Measurements from ENCODE around the gene COL5A3. TPM values are rescaled to one million over a fixed set of nuclear protein-coding genes. Genes with fewer than 3 reads are reported as not detected.
"Not testable (repeated sequence)": the region's sequence is repeated elsewhere in the genome, so short reads cannot be mapped to it uniquely, and the experiment has no call there.

Gene COL5A3
- total and polyA plus RNA-seq, 12 donors = 0.61 to 26.2 (median 6.8) TPM

DNA sequence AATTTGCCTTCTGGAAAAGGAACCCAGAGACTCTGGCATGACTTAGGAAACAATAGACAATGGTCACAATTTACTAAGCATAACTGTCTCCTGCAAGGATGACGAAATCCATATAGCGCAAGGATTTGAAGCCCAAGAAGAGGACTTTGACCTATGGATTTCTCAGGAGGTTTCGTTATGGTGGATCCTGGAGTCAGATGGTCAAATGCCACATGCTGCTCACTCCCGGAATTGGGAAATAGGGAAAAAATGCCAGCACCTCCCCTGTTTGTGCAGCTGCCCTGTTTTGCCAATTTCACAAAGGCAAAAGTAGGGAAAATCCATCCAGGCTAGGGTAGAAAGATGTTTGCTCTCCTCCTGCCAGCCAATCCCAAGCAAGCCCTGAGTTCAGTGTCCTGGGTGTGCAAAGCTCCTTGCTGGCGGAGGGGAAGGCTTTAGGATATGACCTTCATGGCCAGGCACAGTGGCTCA is 26.3 kb upstream of the COL5A3 start:
- no peak for DNase-seq
- peaks cover 7% of the 10 kb centered on the region for H3K27me3 ChIP-seq
- H3K27ac ChIP-seq = no peak overlapping the region
- no peaks in the 10 kb centered on the region for H3K4me1 ChIP-seq (replicated peaks in 1 of 2)
- H3K4me3 ChIP-seq = no peak overlapping the region
- TF ChIP-seq, protein P1, sequence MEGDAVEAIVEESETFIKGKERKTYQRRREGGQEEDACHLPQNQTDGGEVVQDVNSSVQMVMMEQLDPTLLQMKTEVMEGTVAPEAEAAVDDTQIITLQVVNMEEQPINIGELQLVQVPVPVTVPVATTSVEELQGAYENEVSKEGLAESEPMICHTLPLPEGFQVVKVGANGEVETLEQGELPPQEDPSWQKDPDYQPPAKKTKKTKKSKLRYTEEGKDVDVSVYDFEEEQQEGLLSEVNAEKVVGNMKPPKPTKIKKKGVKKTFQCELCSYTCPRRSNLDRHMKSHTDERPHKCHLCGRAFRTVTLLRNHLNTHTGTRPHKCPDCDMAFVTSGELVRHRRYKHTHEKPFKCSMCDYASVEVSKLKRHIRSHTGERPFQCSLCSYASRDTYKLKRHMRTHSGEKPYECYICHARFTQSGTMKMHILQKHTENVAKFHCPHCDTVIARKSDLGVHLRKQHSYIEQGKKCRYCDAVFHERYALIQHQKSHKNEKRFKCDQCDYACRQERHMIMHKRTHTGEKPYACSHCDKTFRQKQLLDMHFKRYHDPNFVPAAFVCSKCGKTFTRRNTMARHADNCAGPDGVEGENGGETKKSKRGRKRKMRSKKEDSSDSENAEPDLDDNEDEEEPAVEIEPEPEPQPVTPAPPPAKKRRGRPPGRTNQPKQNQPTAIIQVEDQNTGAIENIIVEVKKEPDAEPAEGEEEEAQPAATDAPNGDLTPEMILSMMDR (IDR thresholded peaks at IDR 0.05) = no peak
- TF ChIP-seq POLR2A (IDR thresholded peaks at IDR 0.05) = no peak
- H3K36me3 ChIP-seq (replicated peaks in 1 of 2) = no peaks in the 10 kb centered on the region
- intact Hi-C loops (cut with DNase I) = no loop called here
- H3K9me3 ChIP-seq (replicated peaks in 1 of 3) = no peaks in the 10 kb centered on the region
- WGBS, 4 donors = 60 to 69% (median 65%) methylated on average over 5 of the region's 5 CpGs

DNA sequence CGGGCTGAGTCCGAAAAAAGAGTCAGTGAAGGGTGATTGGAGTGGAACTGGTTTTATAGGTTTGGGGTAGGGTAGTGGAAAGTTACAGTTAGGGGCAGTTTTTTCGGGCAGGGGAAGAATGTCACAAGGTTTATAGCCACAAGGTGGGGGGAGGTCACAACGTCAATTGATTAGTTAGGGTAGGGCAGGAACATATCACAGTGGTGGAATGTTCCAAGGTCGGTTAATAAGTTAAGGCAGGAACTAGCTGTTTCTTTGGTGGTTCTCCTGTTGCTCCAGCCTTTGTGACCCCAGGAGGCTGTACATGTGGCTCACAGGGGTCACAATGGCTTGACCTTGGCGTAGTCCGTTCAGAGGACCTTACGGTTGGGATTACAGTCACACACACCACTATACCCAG is 23.3 kb upstream of the COL5A3 start:
- Histone ChIP-seq H3K4me1 (replicated peaks in 1 of 2) (no peaks in the 10 kb centered on the region), H3K27ac (no peak overlapping the region), H3K27me3 (peaks cover 7% of the 10 kb centered on the region), H3K36me3 (replicated peaks in 1 of 2) (no peaks in the 10 kb centered on the region), H3K9me3 (replicated peaks in 1 of 3) (no peaks in the 10 kb centered on the region), H3K4me3 (no peak overlapping the region)
- no peak for TF ChIP-seq POLR2A (IDR thresholded peaks at IDR 0.05)
- TF ChIP-seq, protein P1 (IDR thresholded peaks at IDR 0.05) = no peak
- intact Hi-C loops (cut with DNase I) = loop anchor here in 1 of 2 donors (5.0 kb wide), 1 partner anchor 101 kb away; no protein-coding TSS in a partner anchor
- WGBS, 4 donors = 54 to 63% (median 60%) methylated on average over 8 of the region's 8 CpGs
- no peak for DNase-seq

DNA sequence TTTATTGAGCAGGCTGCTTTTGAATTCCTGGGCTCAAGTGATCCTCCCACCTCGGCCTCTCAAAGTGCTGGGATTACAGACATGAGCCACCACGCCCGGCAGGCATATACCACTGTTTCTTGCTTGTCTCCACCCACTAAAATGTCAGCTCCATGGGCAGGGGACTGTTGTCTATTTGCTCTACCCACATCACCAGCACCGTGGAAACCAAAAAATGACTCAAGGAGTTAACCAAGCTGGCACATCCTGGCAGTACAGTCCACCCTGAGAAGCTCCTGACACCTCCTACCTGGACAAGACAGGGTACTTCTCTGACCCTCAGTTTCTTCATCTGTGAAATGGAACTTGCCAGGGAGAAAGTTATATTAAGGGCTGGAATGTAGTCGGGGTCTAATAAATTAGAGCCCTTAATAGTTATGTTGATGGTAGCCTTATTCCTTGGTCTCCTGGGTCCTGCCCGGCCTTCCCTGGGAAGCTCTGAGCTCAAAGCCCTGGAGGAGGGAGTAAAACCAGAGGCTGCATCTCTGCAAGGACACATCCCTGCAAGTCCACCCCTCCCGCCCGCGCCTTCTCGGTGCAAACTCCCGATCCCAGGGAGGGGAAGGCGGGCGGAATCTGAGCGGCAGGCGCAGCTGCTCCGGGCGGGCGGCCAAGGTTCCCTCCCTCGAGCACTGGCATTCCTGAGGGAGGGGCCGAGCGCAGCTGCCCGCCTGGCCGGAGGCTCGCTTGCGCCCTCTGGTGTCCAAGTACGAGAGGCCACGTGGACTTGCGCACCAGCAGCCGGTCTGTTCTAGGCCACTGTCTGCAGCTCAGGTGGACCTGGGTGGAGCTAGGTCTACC is 17.1 kb upstream of the COL5A3 start:
- Histone ChIP-seq H3K27ac (peak overlapping the region in 1 of 5 donors; percentile 21), H3K9me3 (replicated peaks in 1 of 3) (no peaks in the 10 kb centered on the region), H3K36me3 (replicated peaks in 1 of 2) (no peaks in the 10 kb centered on the region), H3K27me3 (peaks cover 6% of the 10 kb centered on the region), H3K4me3 (no peak overlapping the region), H3K4me1 (replicated peaks in 1 of 2) (peaks cover 3 to 5% of the 10 kb centered on the region in 2 donors)
- no peak for TF ChIP-seq POLR2A (IDR thresholded peaks at IDR 0.05)
- TF ChIP-seq, protein P1 (IDR thresholded peaks at IDR 0.05) = peak; percentile 89 to 99 (median 96)
- peak; percentile 96 to 98 (median 97) for DNase-seq
- 7 to 17% (median 10%) methylated on average over 13 to 29 of the region's 29 CpGs for WGBS, 4 donors
- intact Hi-C loops (cut with DNase I) = no loop called here

DNA sequence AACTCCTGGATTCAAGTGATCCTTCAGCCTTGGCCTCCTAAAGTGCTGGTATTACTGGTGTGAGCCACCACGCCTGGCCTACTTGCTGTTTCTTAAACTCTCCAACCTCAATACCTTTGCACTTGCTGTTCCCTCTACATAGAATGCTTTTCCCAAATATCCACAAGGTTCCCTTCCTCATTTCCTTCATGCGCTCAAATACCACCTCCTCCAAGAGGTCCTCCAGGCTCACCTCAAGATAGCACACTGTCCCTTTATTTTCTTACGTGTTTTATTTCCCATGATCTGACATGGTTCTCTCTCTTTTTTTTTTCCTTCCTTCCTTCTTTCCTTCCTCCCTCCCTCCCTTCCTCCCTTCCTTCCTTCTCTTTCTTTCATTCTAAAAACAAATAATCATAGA is 16.4 kb upstream of the COL5A3 start:
- Histone ChIP-seq H3K4me1 (replicated peaks in 1 of 2) (peaks cover 3 to 5% of the 10 kb centered on the region in 2 donors), H3K27ac (no peak overlapping the region), H3K36me3 (replicated peaks in 1 of 2) (no peaks in the 10 kb centered on the region), H3K9me3 (replicated peaks in 1 of 3) (no peaks in the 10 kb centered on the region), H3K27me3 (no peaks in the 10 kb centered on the region), H3K4me3 (no peak overlapping the region)
- WGBS, 4 donors = 89 to 94% (median 93%) methylated on average over 3 of the region's 3 CpGs
- no peak for DNase-seq
- TF ChIP-seq, protein P1 (IDR thresholded peaks at IDR 0.05) = no peak
- no peak for TF ChIP-seq POLR2A (IDR thresholded peaks at IDR 0.05)
- intact Hi-C loops (cut with DNase I) = no loop called here

DNA sequence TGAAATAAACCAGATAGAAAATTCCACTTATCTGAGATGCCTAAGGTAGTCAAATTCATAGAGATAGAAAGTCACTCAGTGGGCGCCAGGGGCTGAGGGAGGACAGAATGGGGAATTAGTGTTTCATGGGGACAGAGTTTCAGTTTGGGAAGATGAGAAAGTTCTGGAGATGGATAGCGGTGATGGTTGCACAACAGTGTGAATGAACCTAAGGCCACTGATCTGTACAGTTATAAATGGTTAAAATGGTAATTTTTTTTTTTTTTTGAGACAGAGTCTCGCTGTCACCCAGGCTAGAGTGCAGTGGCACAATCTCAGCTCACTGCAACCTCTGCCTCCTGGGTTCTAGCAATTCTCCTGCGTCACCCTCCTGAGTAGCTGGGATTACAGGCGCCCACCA is 12.8 kb upstream of the COL5A3 start:
- H3K27ac ChIP-seq; DNase-seq; H3K27me3 ChIP-seq; H3K9me3 ChIP-seq (replicated peaks in 1 of 3); intact Hi-C loops (cut with DNase I); H3K4me1 ChIP-seq (replicated peaks in 1 of 2); H3K36me3 ChIP-seq (replicated peaks in 1 of 2); H3K4me3 ChIP-seq: not testable (repeated sequence)
- 63 to 84% (median 80%) methylated on average over 5 of the region's 5 CpGs for WGBS, 4 donors
